Osteocyte (in vitro differentiated cells): Measurements from ENCODE around the gene NRXN3. TPM values are rescaled to one million over a fixed set of nuclear protein-coding genes. Genes with fewer than 3 reads are reported as not detected.

Experiments used
- DNase-seq: peaks from one replicate; pipeline ENCODE4 v3.0.0; 2021; ENCODE audit warnings: mixed read lengths; ENCODE audit not compliant: unreplicated experiment; ENCODE audit errors: extremely low spot score
- H3K27ac Mint-ChIP-seq: one replicate; pipeline ENCODE4 v1.8.0; 2021; ENCODE audit warnings: mild to moderate bottlenecking, mixed read lengths; ENCODE audit not compliant: unreplicated experiment
- H3K27me3 Mint-ChIP-seq: one replicate; pipeline ENCODE4 v1.8.0; 2021; ENCODE audit warnings: mixed read lengths; ENCODE audit not compliant: unreplicated experiment
- H3K36me3 Mint-ChIP-seq: one replicate; pipeline ENCODE4 v1.8.0; 2021; ENCODE audit warnings: mixed read lengths; ENCODE audit not compliant: unreplicated experiment
- H3K4me1 Mint-ChIP-seq: one replicate; pipeline ENCODE4 v1.8.0; 2021; ENCODE audit warnings: mixed read lengths; ENCODE audit not compliant: unreplicated experiment
- H3K4me3 Mint-ChIP-seq: one replicate; pipeline ENCODE4 v1.8.0; 2021; ENCODE audit warnings: mild to moderate bottlenecking, moderate library complexity, mixed read lengths; ENCODE audit not compliant: unreplicated experiment
- H3K9me3 Mint-ChIP-seq: one replicate; pipeline ENCODE4 v1.8.0; 2021; ENCODE audit warnings: mixed read lengths; ENCODE audit not compliant: unreplicated experiment
- CTCF ChIP-seq: fragments of 200-600 bp; sonication (generic); IDR thresholded peaks from 2 replicates; pipeline ENCODE4 v1.5.0; 2021; ENCODE audit warnings: antibody characterized with exemption, mild to moderate bottlenecking, moderate library complexity
- total RNA-seq: library from RNA; stranded (reverse); gene quantifications from 2 replicates; pipeline ENCODE4 v1.2.1, GENCODE V29; 2021

The NRXN3 gene
- total RNA-seq, 1 donor from 2014 or later: 26.5 TPM

GRCh38 chr14:79281244-79282152 is 1111.3 kb downstream of the NRXN3 start:
- Mint-ChIP-seq H3K4me3 (peak overlapping the region; percentile 97), H3K4me1 (peaks cover 63% of the 10 kb centered on the region), H3K27ac (no peak overlapping the region), H3K9me3 (no peaks in the 10 kb centered on the region), H3K27me3 (peaks cover 25% of the 10 kb centered on the region), H3K36me3 (peaks cover 4% of the 10 kb centered on the region)
- DNase-seq: no peak
- TF ChIP-seq CTCF: no peak

DNA sequence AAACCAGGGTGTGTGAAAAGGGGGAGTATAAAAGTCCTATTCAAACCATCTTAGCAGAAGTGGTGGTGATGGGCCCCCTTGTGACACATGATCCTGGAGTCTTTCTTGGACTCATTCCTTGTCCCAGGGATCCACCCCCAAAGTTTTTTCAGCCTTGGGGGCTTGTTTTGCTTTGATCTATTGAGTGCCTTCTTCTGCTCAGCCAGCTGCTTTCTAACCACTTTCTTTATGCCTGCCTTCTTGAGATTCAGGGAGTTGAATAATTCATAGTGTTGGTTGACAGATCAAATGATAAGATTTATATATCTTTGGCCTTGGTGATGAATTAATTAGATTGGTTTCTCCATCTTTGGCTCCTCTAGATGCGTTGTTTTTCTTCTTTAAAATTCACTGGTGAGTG is 1114.4 kb downstream of the NRXN3 start:
- Mint-ChIP-seq H3K27me3 (peaks cover 9% of the 10 kb centered on the region), H3K4me1 (peaks cover 51% of the 10 kb centered on the region), H3K4me3 (no peak overlapping the region), H3K9me3 (no peaks in the 10 kb centered on the region), H3K36me3 (peaks cover 4% of the 10 kb centered on the region), H3K27ac (no peak overlapping the region)
- TF ChIP-seq CTCF: no peak
- no peak for DNase-seq

DNA sequence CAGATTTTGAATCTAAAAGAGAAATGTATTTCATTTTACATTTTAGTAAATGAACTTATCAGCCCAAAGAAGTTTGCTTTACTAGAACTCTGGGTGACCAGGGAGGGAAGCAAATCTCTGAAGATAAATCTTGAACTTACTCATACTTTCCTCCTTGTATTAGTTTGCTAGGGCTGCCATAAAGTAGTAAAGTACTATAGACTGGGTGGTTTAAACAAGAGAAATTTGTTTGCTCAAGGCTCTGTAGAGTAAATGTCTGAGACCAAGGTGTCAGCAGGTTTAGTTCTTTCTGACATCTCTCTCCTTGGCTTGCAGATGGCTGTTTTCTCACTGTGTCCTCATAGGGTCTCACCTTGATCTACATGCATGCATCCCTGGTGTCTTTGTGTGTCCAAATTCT is 1115.1 kb downstream of the NRXN3 start:
- DNase-seq: no peak
- Mint-ChIP-seq H3K36me3 (peaks cover 7% of the 10 kb centered on the region), H3K4me1 (peaks cover 45% of the 10 kb centered on the region), H3K27ac (no peak overlapping the region), H3K4me3 (no peak overlapping the region), H3K27me3 (peaks cover 9% of the 10 kb centered on the region), H3K9me3 (no peaks in the 10 kb centered on the region)
- TF ChIP-seq CTCF: no peak

GRCh38 chr14:79287976-79288375 is 1117.8 kb downstream of the NRXN3 start:
- Mint-ChIP-seq H3K27ac (no peak overlapping the region), H3K9me3 (no peaks in the 10 kb centered on the region), H3K36me3 (peaks cover 8% of the 10 kb centered on the region), H3K4me1 (peaks cover 21% of the 10 kb centered on the region), H3K27me3 (no peaks in the 10 kb centered on the region), H3K4me3 (no peak overlapping the region)
- no peak for TF ChIP-seq CTCF
- DNase-seq: no peak

DNA sequence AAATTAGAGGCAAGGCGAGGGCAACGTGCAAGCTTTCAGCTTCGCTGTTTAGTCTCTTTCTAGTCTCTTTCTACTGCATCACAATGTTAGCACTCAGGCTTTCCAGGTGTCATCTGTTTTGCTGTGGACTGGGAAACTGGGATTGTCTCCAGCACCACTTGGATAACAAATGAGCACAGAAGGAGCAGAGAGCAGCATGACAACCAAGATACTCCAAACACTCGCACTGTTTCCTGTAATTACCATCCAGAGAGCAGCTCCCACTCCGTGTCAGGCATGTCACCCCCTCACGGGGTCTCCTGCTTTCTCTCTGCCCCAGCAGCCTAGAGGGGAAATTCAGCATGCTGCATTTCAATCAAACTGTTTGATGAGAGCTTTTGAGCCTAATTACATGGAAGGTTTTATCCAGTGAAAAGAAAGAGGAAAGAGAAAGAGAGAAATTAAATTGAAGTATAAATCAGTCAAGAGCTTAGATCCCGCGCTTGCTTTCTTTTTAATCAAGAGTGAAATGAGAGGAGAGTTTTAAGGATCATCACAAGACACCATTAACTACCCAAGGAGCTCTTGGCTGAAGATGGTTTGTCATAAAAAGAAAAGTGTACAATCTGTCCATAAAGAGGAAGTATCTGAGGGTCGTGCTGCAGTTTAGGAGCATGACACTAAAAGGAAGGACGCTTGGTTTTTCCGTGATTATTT is 1123.5 kb downstream of the NRXN3 start:
- no peak for TF ChIP-seq CTCF
- DNase-seq: no peak
- no peak overlapping the region for H3K27ac Mint-ChIP-seq
- H3K9me3 Mint-ChIP-seq: no peaks in the 10 kb centered on the region
- H3K36me3 Mint-ChIP-seq: peaks cover 6% of the 10 kb centered on the region
- no peaks in the 10 kb centered on the region for H3K27me3 Mint-ChIP-seq
- peaks cover 11% of the 10 kb centered on the region for H3K4me1 Mint-ChIP-seq
- H3K4me3 Mint-ChIP-seq: peak overlapping the region; percentile 12
